Measurements from ENCODE around the gene IQCH. TPM values are rescaled to one million over a fixed set of nuclear protein-coding genes. Genes with fewer than 3 reads are reported as not detected.
A peak's percentile ranks its signal among the peaks of the same experiment; 100 is the strongest.
"Not testable (repeated sequence)": the region's sequence is repeated elsewhere in the genome, so short reads cannot be mapped to it uniquely, and the experiment has no call there.

Gene IQCH
- total RNA-seq, 1 donor from 2014 or later = 2.8 TPM

- no peak overlapping the region for H3K27ac Mint-ChIP-seq (ENCODE audit: unreplicated experiment)
- no peaks in the 10 kb centered on the region for H3K36me3 Mint-ChIP-seq (ENCODE audit: low read depth)
- peaks cover 34% of the 10 kb centered on the region for H3K4me1 Mint-ChIP-seq
- H3K9me3 Mint-ChIP-seq = peaks cover 4% of the 10 kb centered on the region
- DNase-seq (ENCODE audit: low read depth, low spot score) = no peak
- no peaks in the 10 kb centered on the region for H3K27me3 Mint-ChIP-seq (ENCODE audit: low read depth)
- peak overlapping the region; percentile 21 for H3K4me3 Mint-ChIP-seq
- TF ChIP-seq, protein P1, sequence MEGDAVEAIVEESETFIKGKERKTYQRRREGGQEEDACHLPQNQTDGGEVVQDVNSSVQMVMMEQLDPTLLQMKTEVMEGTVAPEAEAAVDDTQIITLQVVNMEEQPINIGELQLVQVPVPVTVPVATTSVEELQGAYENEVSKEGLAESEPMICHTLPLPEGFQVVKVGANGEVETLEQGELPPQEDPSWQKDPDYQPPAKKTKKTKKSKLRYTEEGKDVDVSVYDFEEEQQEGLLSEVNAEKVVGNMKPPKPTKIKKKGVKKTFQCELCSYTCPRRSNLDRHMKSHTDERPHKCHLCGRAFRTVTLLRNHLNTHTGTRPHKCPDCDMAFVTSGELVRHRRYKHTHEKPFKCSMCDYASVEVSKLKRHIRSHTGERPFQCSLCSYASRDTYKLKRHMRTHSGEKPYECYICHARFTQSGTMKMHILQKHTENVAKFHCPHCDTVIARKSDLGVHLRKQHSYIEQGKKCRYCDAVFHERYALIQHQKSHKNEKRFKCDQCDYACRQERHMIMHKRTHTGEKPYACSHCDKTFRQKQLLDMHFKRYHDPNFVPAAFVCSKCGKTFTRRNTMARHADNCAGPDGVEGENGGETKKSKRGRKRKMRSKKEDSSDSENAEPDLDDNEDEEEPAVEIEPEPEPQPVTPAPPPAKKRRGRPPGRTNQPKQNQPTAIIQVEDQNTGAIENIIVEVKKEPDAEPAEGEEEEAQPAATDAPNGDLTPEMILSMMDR (conservative IDR thresholded peaks at IDR 0.05) = no peak
Measured at GRCh38 chr15:67359431-67360079, 105.0 kb downstream of the IQCH start.

GRCh38 chr15:67361100-67361499, 106.5 kb downstream of the IQCH start:
- no peaks in the 10 kb centered on the region for H3K27me3 Mint-ChIP-seq (ENCODE audit: low read depth)
- TF ChIP-seq, protein P1 (conservative IDR thresholded peaks at IDR 0.05) = no peak
- H3K4me1 Mint-ChIP-seq = peaks cover 31% of the 10 kb centered on the region
- H3K9me3 Mint-ChIP-seq = peaks cover 4% of the 10 kb centered on the region
- H3K36me3 Mint-ChIP-seq (ENCODE audit: low read depth) = no peaks in the 10 kb centered on the region
- H3K27ac Mint-ChIP-seq (ENCODE audit: unreplicated experiment) = no peak overlapping the region
- H3K4me3 Mint-ChIP-seq = no peak overlapping the region
- no peak for DNase-seq (ENCODE audit: low read depth, low spot score)

GRCh38 chr15:67363712-67364111, 109.1 kb downstream of the IQCH start:
- H3K36me3 Mint-ChIP-seq (ENCODE audit: low read depth); H3K27me3 Mint-ChIP-seq (ENCODE audit: low read depth); H3K27ac Mint-ChIP-seq (ENCODE audit: unreplicated experiment); H3K4me3 Mint-ChIP-seq; H3K9me3 Mint-ChIP-seq; DNase-seq (ENCODE audit: low read depth, low spot score): not testable (repeated sequence)
- H3K4me1 Mint-ChIP-seq = peaks cover 22% of the 10 kb centered on the region

DNA sequence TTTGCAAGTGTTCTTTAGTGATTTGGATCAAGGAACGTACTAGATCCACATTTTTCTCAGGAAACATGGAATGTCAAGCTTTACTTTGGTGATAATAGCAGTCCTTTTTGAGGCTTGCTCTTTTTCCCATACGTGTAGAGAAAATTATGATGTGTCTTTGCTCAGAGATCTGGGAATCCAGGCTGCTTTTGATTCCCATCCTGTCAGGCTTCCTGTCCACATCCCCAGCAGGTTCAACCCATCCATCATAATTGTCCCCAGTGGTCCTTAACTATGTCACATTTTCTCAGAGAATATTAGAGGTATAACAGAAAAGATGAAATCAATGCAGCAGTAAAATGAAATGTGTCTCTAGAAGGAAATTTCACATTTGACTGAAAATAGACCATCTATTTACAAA, 111.4 kb downstream of the IQCH start:
- H3K27me3 Mint-ChIP-seq (ENCODE audit: low read depth) = no peaks in the 10 kb centered on the region
- DNase-seq (ENCODE audit: low read depth, low spot score) = no peak
- H3K4me1 Mint-ChIP-seq = peaks cover 4% of the 10 kb centered on the region
- TF ChIP-seq, protein P1 (conservative IDR thresholded peaks at IDR 0.05) = no peak
- H3K9me3 Mint-ChIP-seq = peaks cover 4% of the 10 kb centered on the region
- no peaks in the 10 kb centered on the region for H3K36me3 Mint-ChIP-seq (ENCODE audit: low read depth)
- H3K4me3 Mint-ChIP-seq = no peak overlapping the region
- no peak overlapping the region for H3K27ac Mint-ChIP-seq (ENCODE audit: unreplicated experiment)

- Mint-ChIP-seq H3K36me3 (ENCODE audit: low read depth) (no peaks in the 10 kb centered on the region), H3K9me3 (peaks cover 4% of the 10 kb centered on the region), H3K27me3 (ENCODE audit: low read depth) (no peaks in the 10 kb centered on the region), H3K27ac (ENCODE audit: unreplicated experiment) (no peak overlapping the region), H3K4me3 (no peak overlapping the region), H3K4me1 (peaks cover 4% of the 10 kb centered on the region)
- TF ChIP-seq, protein P1 (conservative IDR thresholded peaks at IDR 0.05) = no peak
- DNase-seq (ENCODE audit: low read depth, low spot score) = no peak
Measured at GRCh38 chr15:67366904-67367303, 112.3 kb downstream of the IQCH start.

GRCh38 chr15:67369359-67369998, 114.9 kb downstream of the IQCH start:
- Mint-ChIP-seq H3K36me3 (ENCODE audit: low read depth) (no peaks in the 10 kb centered on the region), H3K4me1 (peaks cover 11% of the 10 kb centered on the region), H3K27me3 (ENCODE audit: low read depth) (no peaks in the 10 kb centered on the region), H3K9me3 (no peaks in the 10 kb centered on the region), H3K27ac (ENCODE audit: unreplicated experiment) (no peak overlapping the region), H3K4me3 (no peak overlapping the region)
- no peak for DNase-seq (ENCODE audit: low read depth, low spot score)
- TF ChIP-seq, protein P1 (conservative IDR thresholded peaks at IDR 0.05) = no peak

Measured in neural crest cell (in vitro differentiated cells).